ENCODE measurements around the gene CRY2.

CRY2 gene

DNA sequence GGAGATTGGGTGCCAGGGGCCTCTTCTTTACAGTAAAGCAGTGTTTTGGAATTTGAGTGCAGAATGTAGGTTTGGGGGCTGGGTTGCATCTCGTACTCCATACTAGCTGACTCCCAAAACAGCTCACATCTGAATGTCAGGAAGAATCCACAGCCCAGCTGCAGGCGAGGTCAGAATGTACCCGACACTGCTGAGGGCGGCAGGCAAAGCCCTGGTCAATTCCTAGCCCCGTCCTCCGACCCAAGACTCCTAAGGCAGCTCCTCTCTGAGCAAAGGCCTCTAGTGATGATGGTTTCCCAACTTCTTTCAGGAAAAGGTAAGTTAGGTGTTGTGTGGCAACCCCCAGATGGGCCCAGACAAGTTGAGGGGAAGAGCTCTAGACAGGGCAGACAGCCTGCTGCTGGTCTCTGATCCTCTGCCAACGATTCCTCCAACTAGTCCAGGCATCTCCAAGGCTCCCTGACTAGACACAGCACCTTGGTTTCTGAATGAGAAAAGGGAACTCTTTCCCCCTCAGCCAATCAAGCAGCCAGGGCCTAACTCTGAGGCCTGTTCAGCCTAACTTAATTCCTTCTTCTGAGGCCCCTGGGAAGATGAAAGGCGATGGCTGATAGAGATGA is 83.8 kb downstream of the CRY2 start:
- no peak for DNase-seq

DNA sequence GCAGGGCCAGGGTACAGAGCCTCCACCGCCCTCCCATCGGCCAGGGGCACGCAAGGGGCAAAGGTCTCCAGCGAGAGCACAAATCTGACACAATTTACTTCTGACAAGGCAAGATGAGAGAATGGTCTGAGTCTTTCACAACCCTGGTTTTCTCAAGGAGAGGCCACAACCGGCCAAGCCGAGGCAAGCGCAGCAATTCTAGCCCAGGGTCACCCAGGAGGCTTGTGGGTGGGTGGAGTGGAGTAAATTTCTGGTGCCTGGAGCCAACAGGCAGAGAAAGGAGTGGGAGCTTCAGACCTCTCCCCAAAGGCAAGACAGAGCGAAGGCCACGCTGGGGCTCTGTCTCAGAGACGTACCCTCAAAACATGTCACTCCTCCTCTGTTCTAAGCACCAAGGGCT is 84.5 kb downstream of the CRY2 start:
- no peak for DNase-seq

DNA sequence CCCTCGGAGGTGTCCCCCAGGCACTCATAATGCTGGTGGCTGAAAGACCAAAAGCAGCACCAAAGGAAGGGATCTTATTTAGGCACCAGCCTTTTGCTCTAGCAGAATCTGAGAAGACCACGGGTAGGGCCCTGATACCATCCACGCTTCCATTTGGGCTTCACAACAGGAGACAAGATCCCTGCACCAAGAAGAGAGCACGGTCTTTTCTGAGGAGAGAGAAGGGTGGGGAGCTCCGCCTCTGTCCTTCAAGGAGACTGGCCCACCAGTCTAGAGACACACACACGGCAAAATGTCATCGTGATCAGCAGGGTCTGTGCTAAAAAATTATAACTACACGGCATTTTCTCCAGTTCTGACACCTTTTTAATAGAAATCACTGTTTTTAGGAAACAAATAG is 84.9 kb downstream of the CRY2 start:
- no peak for DNase-seq

All from C1 segment of cervical spinal cord (tissue), 14 donors.